HCT116 (cell line): ENCODE measurements around the gene KRTAP3-3. TPM values are rescaled to one million over a fixed set of nuclear protein-coding genes. Genes with fewer than 3 reads are reported as not detected.

ENCODE experiments used
- ATAC-seq: fragments of 200-7000 bp; cut with Tn5 transposase; 2 replicates; pipeline ENCODE4 v1.9.1; 2020; ENCODE audit warnings: mild to moderate bottlenecking, moderate library complexity
- BruUV-seq: library from RNA; stranded (reverse); fragments of 400-500 nt; replicated peaks from 2 replicates; lab custom pipeline; 2021; lab: Mats Ljungman, UMichigan
- CTCF ChIA-PET: fragments of 300-600 bp; sonication (Branson Sonifier 250); formaldehyde crosslinking; loops from one replicate; lab custom pipeline; 2021; ENCODE audit warnings: antibody characterized with exemption; lab: Charles Lee
- POLR2A ChIA-PET: fragments of 300-600, 350-600 bp; sonication (Branson Sonifier 250); formaldehyde crosslinking; loops from one replicate; lab custom pipeline; 2021; ENCODE audit warnings: antibody characterized with exemption; lab: Charles Lee
- RAD21 ChIA-PET, 2 experiments: fragments of 300-600 bp; sonication (Branson Sonifier 250); formaldehyde crosslinking; loops; one replicate each; lab custom pipeline; 2023; ENCODE audit warnings: low total read pairs in 2 of 2; ENCODE audit not compliant: uncharacterized antibody in 2 of 2, unreplicated experiment in 2 of 2, low non-redundant PET in 1 of 2; lab: Charles Lee
- DNase-seq: peaks from one replicate; pipeline ENCODE4 v3.0.0-alpha.2; 2010; ENCODE audit warnings: low read depth, low spot score
- H2AFZ ChIP-seq: fragments of 200-600 bp; shearing (Covaris generic), sonication (generic); 2 replicates; pipeline ENCODE4 v1.6.1; 2017; ENCODE audit warnings: low read depth, mixed run types, mixed read lengths, antibody characterized with exemption, low read length; ENCODE audit not compliant: poor library complexity, severe bottlenecking
- H3K27ac ChIP-seq: 2 replicates; pipeline ENCODE4 v1.5.1; 2012; ENCODE audit warnings: low read depth, low read length
- H3K27me3 ChIP-seq: fragments of 200-600 bp; sonication (generic); 2 replicates; pipeline ENCODE4 v1.6.1; 2016; ENCODE audit warnings: mixed run types, low read length, mixed read lengths; ENCODE audit not compliant: insufficient read depth
- H3K36me3 ChIP-seq, 2 experiments: fragments of 200-500 bp in 1 of 2; fragments of 200-600 bp in 1 of 2; sonication (Bioruptor generic) in 1 of 2; sonication (generic) in 1 of 2; 2 replicates each; pipeline versions ENCODE4 v1.5.1 to v1.6.1; 2014 to 2016; ENCODE audit warnings: low read length in 2 of 2, inconsistent platforms in 1 of 2, mixed read lengths in 1 of 2, mixed run types in 1 of 2; ENCODE audit not compliant: insufficient read depth in 2 of 2, control insufficient read depth in 1 of 2
- H3K4me1 ChIP-seq, 2 experiments: fragments of 200-600 bp in 1 of 2; sonication (generic) in 1 of 2; 2 replicates each; pipeline versions ENCODE4 v1.5.1 to v1.6.1; 2012 to 2017; ENCODE audit warnings: low read length in 2 of 2, inconsistent platforms in 1 of 2, mild to moderate bottlenecking in 1 of 2, mixed read lengths in 1 of 2, mixed run types in 1 of 2, moderate library complexity in 1 of 2; ENCODE audit not compliant: insufficient read depth in 2 of 2, control insufficient read depth in 1 of 2
- H3K4me2 ChIP-seq: fragments of 200-600 bp; sonication (generic); 2 replicates; pipeline ENCODE4 v1.6.1; 2017; ENCODE audit warnings: mixed run types, low read length, mixed read lengths
- H3K4me3 ChIP-seq, 2 experiments: fragments of 200-600 bp in 1 of 2; sonication (generic) in 1 of 2; replicated peaks in 1 of 2; 2 replicates each; pipeline ENCODE4 v1.5.1; 2011 to 2016; ENCODE audit warnings: low read length in 2 of 2, control low read depth in 1 of 2, low read depth in 1 of 2, mild to moderate bottlenecking in 1 of 2, mixed read lengths in 1 of 2, mixed run types in 1 of 2
- H3K79me2 ChIP-seq: fragments of 200-600 bp; sonication (generic); 2 replicates; pipeline ENCODE4 v1.6.1; 2017; ENCODE audit warnings: mild to moderate bottlenecking, mixed run types, low read length, moderate library complexity, mixed read lengths; ENCODE audit not compliant: insufficient read depth
- H3K9ac ChIP-seq: fragments of 200-600 bp; sonication (generic); 2 replicates; pipeline ENCODE4 v1.6.1; 2016; ENCODE audit warnings: low read length, mixed read lengths
- H3K9me2 ChIP-seq: fragments of 200-600 bp; sonication (generic), shearing (Covaris generic); 2 replicates; pipeline ENCODE4 v1.6.1; 2017; ENCODE audit warnings: mixed run types, mild to moderate bottlenecking, moderate library complexity; ENCODE audit not compliant: insufficient read depth
- H3K9me3 ChIP-seq, 2 experiments: fragments of 200-500 bp in 1 of 2; fragments of 200-600 bp in 1 of 2; sonication (Bioruptor generic) in 1 of 2; sonication (generic) in 1 of 2; 2 replicates each; pipeline ENCODE4 v1.6.1; 2014 to 2017; ENCODE audit warnings: low read length in 2 of 2, mixed read lengths in 2 of 2, inconsistent platforms in 1 of 2, low read depth in 1 of 2, mild to moderate bottlenecking in 1 of 2, mixed run types in 1 of 2, moderate library complexity in 1 of 2; ENCODE audit not compliant: control insufficient read depth in 1 of 2, insufficient read depth in 1 of 2
- H4K20me1 ChIP-seq: fragments of 200-600 bp; sonication (generic), shearing (Covaris generic); 2 replicates; pipeline ENCODE4 v1.6.1; 2017; ENCODE audit warnings: mixed run types, mild to moderate bottlenecking, moderate library complexity; ENCODE audit not compliant: insufficient read depth
- CEBPB ChIP-seq: IDR thresholded peaks from 2 replicates; pipeline ENCODE4 v1.6.1; 2012; ENCODE audit warnings: low read depth
- RAD21 ChIP-seq: IDR thresholded peaks from 2 replicates; pipeline ENCODE4 v1.6.1; 2012; ENCODE audit warnings: low read depth, mild to moderate bottlenecking
- REST ChIP-seq: IDR thresholded peaks from 2 replicates; pipeline ENCODE4 v1.6.1; 2012; ENCODE audit warnings: low read depth
- SP1 ChIP-seq: IDR thresholded peaks from 2 replicates; pipeline ENCODE4 v1.6.1; 2012; ENCODE audit warnings: low read depth
- SRF ChIP-seq: IDR thresholded peaks from 2 replicates; pipeline ENCODE4 v1.6.1; 2012; ENCODE audit warnings: low read depth
- ZNF274 ChIP-seq: fragments of 200-500 bp; sonication (Bioruptor generic); IDR thresholded peaks from 2 replicates; pipeline ENCODE4 v1.6.1; 2014; ENCODE audit warnings: mild to moderate bottlenecking, low read depth, low read length, inconsistent platforms
- intact Hi-C: fragments of 100-400 bp; cut with micrococcal nuclease; formaldehyde crosslinking; loops from 2 replicates; pipeline ENCODE4 v1.10.0; 2022
- total RNA-seq: library from RNA; stranded (reverse); gene quantifications from one replicate; pipeline ENCODE4 v1.2.1, GENCODE V29; 2021; ENCODE audit not compliant: unreplicated experiment

KRTAP3-3 gene
- total RNA-seq, 1 experiment from 2014 or later: not detected

DNA sequence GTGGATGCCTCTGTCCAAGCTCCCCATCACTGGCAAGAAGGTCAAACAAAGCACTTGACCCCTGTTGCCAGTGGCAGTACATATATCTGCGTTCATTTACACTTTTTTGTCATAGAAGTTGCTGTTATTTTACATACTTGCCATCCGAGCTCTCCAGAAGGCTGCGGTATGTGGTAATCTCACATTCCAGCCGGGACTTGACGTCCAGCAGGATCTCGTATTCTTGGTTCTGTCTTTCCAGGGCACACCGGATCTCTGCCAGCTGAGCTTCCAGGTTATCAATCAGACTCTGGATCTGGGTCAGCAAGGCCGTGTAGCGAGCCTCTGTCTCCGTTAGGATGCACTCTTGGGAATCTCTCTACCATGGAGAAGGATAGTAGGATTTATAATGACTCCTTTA is 33.8 kb downstream of the KRTAP3-3 start (continued):
- TF ChIP-seq CEBPB (no peak), ZNF274 (no peak), RAD21 (no peak), SRF (no peak)
- TF ChIP-seq, all 23 proteins: peak for 0

DNA sequence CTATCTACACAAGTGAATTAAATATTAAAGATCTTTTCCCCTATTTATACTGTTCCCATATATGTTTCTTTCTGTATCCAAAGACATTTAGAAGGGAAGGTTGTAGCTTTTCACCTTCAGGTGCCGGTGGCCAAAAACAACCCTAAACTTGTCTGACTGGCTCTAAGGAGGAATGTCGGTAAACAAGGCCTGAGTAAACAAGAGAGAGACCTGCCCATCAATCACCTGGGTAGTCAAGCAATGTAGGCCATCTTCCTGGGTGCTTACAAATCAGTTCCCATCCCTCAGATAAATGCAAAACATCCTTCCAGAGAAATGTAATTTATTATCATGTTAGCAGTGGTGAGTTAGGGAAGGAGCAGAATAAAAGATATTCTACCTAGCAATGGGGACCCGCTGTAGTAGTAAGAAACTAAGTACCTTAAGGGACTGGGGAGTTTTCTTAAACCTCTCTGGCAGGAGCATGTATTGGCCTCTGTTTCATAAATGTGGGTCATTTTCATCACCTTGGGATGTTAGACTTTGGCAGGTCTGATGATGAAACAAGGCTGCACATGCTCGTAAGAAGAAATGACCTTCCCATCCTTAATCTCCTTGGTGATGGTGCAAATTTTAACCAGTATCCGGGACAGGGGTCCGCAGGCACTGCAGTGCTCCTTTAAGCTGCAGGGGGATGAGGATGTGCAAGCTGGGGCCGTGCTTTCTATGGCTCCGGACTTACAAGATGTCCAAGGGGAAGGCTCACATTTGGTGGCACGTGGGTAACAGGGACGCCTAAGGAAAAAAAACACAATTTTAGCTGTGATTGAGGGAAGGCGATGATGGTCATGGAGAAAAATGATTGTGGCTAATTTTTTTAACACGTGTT is 35.6 kb downstream of the KRTAP3-3 start:
- DNase-seq: no peak
- ATAC-seq: no peak
- Histone ChIP-seq H2AFZ (no peak overlapping the region), H3K36me3 (peaks cover 0 to 29% of the 10 kb centered on the region in 2 experiments; a peak in 2 of 4 replicates), H3K27ac (peak overlapping the region; percentile 99), H3K79me2 (no peaks in the 10 kb centered on the region), H3K27me3 (no peaks in the 10 kb centered on the region), H3K9ac (peak overlapping the region; percentile 63), H3K9me2 (no peaks in the 10 kb centered on the region), H3K4me3 (no peak overlapping the region), H4K20me1 (no peaks in the 10 kb centered on the region), H3K4me1 (peaks cover 69 to 72% of the 10 kb centered on the region in 2 experiments), H3K4me2 (peak overlapping the region; percentile 54; the same call in 1 of the 2 replicates), H3K9me3 (peaks cover 0 to 17% of the 10 kb centered on the region in 2 experiments; a peak in 1 of 4 replicates)
- TF ChIP-seq SP1 (peak; percentile 72), CEBPB (peak; percentile 29; the same call in 1 of the 2 replicates), REST (no peak)
- ChIA-PET RAD21 (no interaction called here), CTCF (interaction anchor here (1.6 kb wide), 1 partner anchor 46 kb away, joined by 4 read pairs; no protein-coding TSS in a partner anchor), POLR2A (interaction anchor here (0.9 to 1.1 kb wide), 2 partner anchors 43 to 590 kb away, joined by 3 read pairs; no protein-coding TSS in a partner anchor)
- no TSS peak for BruUV-seq
- intact Hi-C loops: no loop called here
